Suprapubic skin (tissue), 3 donors: Measurements from ENCODE around the gene UQCRH.
A peak's percentile ranks its signal among the peaks of the same experiment; 100 is the strongest.

ENCODE experiments used
- POLR2AphosphoS5 ChIP-seq, 3 donors: sonication (generic); formaldehyde crosslinking; IDR thresholded peaks; one replicate each; pipeline ENCODE4 v1.6.1; 2017; ENCODE audit warnings: antibody characterized with exemption in 3 of 3
- TF ChIP-seq, protein P1 (sequence below), 2 donors: fragments of 200-600 bp in 1 of 2; fragments of 450-650 bp in 1 of 2; sonication (generic) in 1 of 2; IDR thresholded peaks; one replicate each; pipeline ENCODE4 v1.5.1; 2016 to 2019; ENCODE audit warnings: antibody characterized with exemption in 2 of 2, mild to moderate bottlenecking in 1 of 2, moderate library complexity in 1 of 2

- TF ChIP-seq, protein P1, sequence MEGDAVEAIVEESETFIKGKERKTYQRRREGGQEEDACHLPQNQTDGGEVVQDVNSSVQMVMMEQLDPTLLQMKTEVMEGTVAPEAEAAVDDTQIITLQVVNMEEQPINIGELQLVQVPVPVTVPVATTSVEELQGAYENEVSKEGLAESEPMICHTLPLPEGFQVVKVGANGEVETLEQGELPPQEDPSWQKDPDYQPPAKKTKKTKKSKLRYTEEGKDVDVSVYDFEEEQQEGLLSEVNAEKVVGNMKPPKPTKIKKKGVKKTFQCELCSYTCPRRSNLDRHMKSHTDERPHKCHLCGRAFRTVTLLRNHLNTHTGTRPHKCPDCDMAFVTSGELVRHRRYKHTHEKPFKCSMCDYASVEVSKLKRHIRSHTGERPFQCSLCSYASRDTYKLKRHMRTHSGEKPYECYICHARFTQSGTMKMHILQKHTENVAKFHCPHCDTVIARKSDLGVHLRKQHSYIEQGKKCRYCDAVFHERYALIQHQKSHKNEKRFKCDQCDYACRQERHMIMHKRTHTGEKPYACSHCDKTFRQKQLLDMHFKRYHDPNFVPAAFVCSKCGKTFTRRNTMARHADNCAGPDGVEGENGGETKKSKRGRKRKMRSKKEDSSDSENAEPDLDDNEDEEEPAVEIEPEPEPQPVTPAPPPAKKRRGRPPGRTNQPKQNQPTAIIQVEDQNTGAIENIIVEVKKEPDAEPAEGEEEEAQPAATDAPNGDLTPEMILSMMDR (IDR thresholded peaks at IDR 0.05): no peak
- peak in 2 of 3 donors; percentile 95 to 100 for TF ChIP-seq POLR2AphosphoS5 (IDR thresholded peaks at IDR 0.05)
Measured at GRCh38 chr1:46303038-46303871, at the start of gene UQCRH, which contains the start of gene LRRC41.
